IPS-18a (cell line): ENCODE data around the gene DIS3L2.

ENCODE experiments used
- H3K27ac ChIP-seq: one replicate; pipeline ENCODE4 v1.5.1; 2013; ENCODE audit warnings: low read length
- H3K27me3 ChIP-seq: one replicate; pipeline ENCODE4 v1.6.1; 2013; ENCODE audit warnings: mild to moderate bottlenecking, low read length; ENCODE audit not compliant: control insufficient read depth, insufficient read depth
- H3K36me3 ChIP-seq: one replicate; pipeline ENCODE4 v1.6.1; 2013; ENCODE audit warnings: low read depth, low read length; ENCODE audit not compliant: control insufficient read depth
- H3K4me1 ChIP-seq: one replicate; pipeline ENCODE4 v1.6.1; 2013; ENCODE audit warnings: low read depth, low read length; ENCODE audit not compliant: control insufficient read depth
- H3K4me3 ChIP-seq: one replicate; pipeline ENCODE4 v1.5.1; 2013; ENCODE audit warnings: low read length
- H3K9ac ChIP-seq: one replicate; pipeline ENCODE4 v1.6.1; 2013; ENCODE audit warnings: mild to moderate bottlenecking, low read length, moderate library complexity
- H3K9me3 ChIP-seq: one replicate; pipeline ENCODE4 v1.6.1; 2013; ENCODE audit warnings: low read depth, low read length; ENCODE audit not compliant: control insufficient read depth

DIS3L2 gene

GRCh38 chr2:232228971-232229894 lies 267.7 kb downstream of the DIS3L2 start:
- H3K27me3 ChIP-seq = no peaks in the 10 kb centered on the region
- H3K27ac ChIP-seq = no peak overlapping the region
- no peaks in the 10 kb centered on the region for H3K9me3 ChIP-seq
- no peak overlapping the region for H3K4me3 ChIP-seq
- H3K36me3 ChIP-seq = no peaks in the 10 kb centered on the region
- H3K4me1 ChIP-seq = peaks cover 14% of the 10 kb centered on the region
- no peak overlapping the region for H3K9ac ChIP-seq

DNA sequence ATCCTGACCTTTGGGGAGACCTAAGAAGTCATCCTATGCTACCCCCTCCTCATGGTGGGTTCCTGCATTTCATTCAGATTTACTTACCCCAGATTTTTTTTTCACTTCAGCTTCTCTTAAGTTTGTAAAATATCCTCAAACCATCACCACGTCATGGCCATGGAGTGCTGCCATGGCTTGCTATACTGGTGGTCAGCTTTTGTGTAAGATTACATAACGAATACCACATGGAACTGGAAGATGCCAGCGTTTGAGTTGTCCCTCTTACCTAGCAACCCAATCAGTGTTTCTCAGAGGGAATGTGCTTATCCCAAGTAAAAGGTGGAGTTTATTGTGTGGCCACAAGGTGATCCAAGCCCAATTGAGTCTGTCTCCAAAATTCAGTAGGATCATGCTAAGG lies 268.4 kb downstream of the DIS3L2 start:
- Histone ChIP-seq H3K36me3 (no peaks in the 10 kb centered on the region), H3K9me3 (no peaks in the 10 kb centered on the region), H3K27ac (no peak overlapping the region), H3K4me3 (no peak overlapping the region), H3K4me1 (peaks cover 14% of the 10 kb centered on the region), H3K27me3 (no peaks in the 10 kb centered on the region), H3K9ac (no peak overlapping the region)

DNA sequence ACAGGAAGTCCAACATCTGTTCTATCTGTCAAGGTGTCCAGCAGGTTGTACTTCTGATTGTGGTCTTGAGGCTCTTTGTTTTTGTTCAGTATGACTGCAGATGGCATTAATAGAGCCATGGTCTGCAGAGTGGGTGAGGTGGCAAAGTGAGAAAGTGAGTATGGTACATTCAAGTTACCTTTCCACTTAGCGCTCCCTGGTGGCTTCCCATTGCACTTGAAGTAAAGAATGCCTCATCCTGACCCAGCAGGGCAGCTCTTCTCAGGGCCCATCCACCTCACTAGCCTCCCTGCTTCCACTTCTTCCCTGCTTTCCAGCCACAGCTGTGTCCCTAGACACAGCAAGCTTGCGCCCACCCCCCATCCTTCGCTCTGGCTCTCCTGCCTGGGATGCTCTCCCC lies 269.0 kb downstream of the DIS3L2 start:
- no peaks in the 10 kb centered on the region for H3K27me3 ChIP-seq
- H3K27ac ChIP-seq = no peak overlapping the region

DNA sequence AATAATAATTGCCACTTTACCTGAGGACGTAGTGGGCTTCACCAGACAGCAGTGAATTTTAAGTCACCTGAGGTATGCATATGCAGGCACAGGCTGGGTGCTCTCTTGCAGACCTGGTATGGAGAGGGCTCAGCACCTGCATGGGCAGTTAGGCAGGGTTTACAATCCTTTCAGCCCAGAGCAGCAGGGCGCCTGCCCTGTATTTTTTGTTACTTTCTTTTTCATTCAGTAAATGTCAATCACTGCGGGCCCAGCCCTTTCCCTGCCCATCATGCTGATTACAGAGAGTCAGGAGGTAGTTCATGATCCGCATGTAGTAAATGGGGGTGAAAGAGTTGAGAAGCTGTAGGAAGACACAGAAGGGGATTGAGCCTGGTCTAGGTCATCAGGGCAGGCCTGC lies 270.0 kb downstream of the DIS3L2 start:
- no peaks in the 10 kb centered on the region for H3K9me3 ChIP-seq

More for the DNA sequence above, 269.0 kb downstream of the DIS3L2 start:
- no peaks in the 10 kb centered on the region for H3K36me3 ChIP-seq
- no peak overlapping the region for H3K9ac ChIP-seq
- H3K4me1 ChIP-seq = peaks cover 15% of the 10 kb centered on the region
- H3K9me3 ChIP-seq = no peaks in the 10 kb centered on the region
- H3K4me3 ChIP-seq = no peak overlapping the region

DNA sequence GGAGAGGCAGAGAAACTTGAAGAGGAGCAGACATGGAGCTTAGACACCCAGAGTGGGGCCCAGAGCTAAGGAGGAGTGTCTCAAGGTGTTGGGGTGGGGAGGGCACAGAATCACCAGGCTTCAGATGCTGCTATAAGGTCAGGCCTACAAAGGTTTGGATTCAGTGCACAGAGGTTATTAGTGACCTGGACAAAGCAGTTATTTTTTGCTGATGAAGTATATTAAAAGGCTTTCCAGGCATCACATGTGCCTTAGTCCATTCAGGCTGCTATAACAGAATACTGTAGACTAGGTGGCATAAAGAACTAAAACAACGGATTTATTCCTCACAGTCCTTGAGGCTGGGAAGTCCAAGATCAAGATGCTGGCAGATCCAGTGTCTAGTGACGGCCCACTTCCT lies 271.4 kb downstream of the DIS3L2 start:
- H3K4me3 ChIP-seq = no peak overlapping the region
- no peak overlapping the region for H3K27ac ChIP-seq
- no peaks in the 10 kb centered on the region for H3K9me3 ChIP-seq
- H3K4me1 ChIP-seq = peaks cover 17% of the 10 kb centered on the region
- no peaks in the 10 kb centered on the region for H3K27me3 ChIP-seq
- no peak overlapping the region for H3K9ac ChIP-seq
- no peaks in the 10 kb centered on the region for H3K36me3 ChIP-seq

More for the DNA sequence above, 270.0 kb downstream of the DIS3L2 start:
- peaks cover 17% of the 10 kb centered on the region for H3K4me1 ChIP-seq
- H3K27me3 ChIP-seq = no peaks in the 10 kb centered on the region
- H3K36me3 ChIP-seq = no peaks in the 10 kb centered on the region
- no peak overlapping the region for H3K9ac ChIP-seq
- H3K27ac ChIP-seq = no peak overlapping the region
- no peak overlapping the region for H3K4me3 ChIP-seq

- H3K27ac ChIP-seq = no peak overlapping the region
- H3K4me3 ChIP-seq = no peak overlapping the region
- H3K9ac ChIP-seq = no peak overlapping the region
- H3K27me3 ChIP-seq = no peaks in the 10 kb centered on the region
- no peaks in the 10 kb centered on the region for H3K36me3 ChIP-seq
- H3K9me3 ChIP-seq = no peaks in the 10 kb centered on the region
- H3K4me1 ChIP-seq = peaks cover 17% of the 10 kb centered on the region
Observed at GRCh38 chr2:232234922-232235615, 273.6 kb downstream of the DIS3L2 start.

DNA sequence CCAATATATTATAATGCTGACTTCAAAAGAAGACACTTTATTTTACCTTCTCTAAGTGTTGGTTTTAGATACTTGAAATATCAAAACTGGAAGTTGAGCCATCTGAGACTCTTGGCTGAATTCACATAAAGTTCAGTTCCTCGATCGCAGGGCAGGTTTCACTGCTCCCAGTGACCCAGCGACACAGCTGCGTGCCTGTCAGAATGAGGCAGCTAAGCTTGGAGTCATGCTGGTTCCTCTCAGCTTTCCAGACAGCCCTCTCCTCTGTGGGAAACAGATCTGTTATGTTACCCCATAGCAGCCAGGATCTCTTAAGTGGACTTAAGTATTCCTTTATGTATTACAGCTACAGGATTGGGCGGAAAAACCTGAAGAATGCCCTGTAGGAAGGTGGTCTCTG lies 274.2 kb downstream of the DIS3L2 start:
- Histone ChIP-seq H3K4me1 (peaks cover 17% of the 10 kb centered on the region), H3K9me3 (no peaks in the 10 kb centered on the region), H3K9ac (no peak overlapping the region), H3K27ac (no peak overlapping the region), H3K36me3 (no peaks in the 10 kb centered on the region), H3K27me3 (no peaks in the 10 kb centered on the region), H3K4me3 (no peak overlapping the region)

DNA sequence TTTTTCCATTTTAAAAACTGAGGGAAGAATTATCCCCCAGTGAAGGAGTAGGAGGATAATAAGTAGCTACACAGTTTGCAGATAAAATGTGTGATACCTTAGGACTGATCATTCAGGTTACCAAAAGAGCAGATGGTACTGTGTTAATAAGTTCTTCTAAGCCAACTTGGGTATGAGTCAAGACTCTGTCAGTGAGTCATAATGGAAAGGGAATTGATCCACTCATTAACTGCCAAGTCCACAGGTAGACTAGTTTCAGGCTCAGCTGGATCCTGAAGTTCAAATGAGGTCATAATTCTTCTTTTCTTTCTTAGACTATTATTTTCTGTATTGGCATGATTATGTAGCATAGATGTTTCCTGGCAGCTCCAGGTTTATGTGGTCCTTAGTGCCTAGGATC lies 274.7 kb downstream of the DIS3L2 start:
- Histone ChIP-seq H3K36me3 (no peaks in the 10 kb centered on the region), H3K9ac (no peak overlapping the region), H3K27ac (no peak overlapping the region), H3K9me3 (no peaks in the 10 kb centered on the region), H3K27me3 (no peaks in the 10 kb centered on the region), H3K4me1 (peaks cover 13% of the 10 kb centered on the region), H3K4me3 (no peak overlapping the region)

DNA sequence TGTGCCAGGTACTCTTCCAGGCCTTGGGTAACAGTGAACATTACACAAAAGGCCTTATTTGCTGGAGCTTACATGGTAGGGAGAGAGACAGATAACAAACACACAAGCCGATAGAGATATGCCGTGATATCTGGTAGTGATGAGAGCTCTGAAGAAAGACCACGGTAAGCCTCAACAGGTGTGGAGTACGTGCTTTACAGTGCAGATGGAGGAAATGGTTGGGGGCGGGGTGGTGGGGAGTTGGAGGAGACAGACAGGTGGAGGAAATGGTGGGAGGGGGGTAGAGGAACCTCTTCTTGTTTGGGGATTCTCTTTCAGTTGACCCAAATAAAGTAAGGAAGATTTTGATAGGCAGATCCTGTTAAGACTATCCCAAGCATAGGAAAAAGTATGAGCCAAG lies 276.0 kb downstream of the DIS3L2 start:
- no peaks in the 10 kb centered on the region for H3K9me3 ChIP-seq
- no peak overlapping the region for H3K9ac ChIP-seq
- H3K27ac ChIP-seq = no peak overlapping the region
- H3K4me1 ChIP-seq = peaks cover 3% of the 10 kb centered on the region
- no peaks in the 10 kb centered on the region for H3K27me3 ChIP-seq
- H3K36me3 ChIP-seq = no peaks in the 10 kb centered on the region
- no peak overlapping the region for H3K4me3 ChIP-seq

DNA sequence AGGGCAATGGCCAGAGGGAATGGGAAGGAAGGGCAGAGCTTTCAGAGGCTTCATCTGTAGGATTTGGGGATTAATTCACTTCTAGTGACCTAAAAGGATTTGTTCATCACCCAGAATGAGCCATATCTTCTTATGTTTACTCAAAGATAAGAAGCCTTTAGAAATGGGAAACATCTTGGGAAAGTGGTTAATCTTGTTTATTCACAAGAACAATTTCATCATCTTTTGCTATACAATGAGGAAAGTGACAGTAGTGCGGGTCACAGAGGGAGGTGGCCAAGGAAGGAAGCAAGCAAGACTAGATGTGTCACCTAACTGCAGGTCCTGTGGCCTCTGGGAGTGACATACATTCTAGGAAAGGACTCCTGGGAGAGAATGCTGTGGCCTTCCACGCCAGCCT lies 276.6 kb downstream of the DIS3L2 start:
- Histone ChIP-seq H3K4me3 (no peak overlapping the region), H3K36me3 (no peaks in the 10 kb centered on the region), H3K9me3 (no peaks in the 10 kb centered on the region), H3K27ac (no peak overlapping the region), H3K27me3 (no peaks in the 10 kb centered on the region), H3K9ac (no peak overlapping the region), H3K4me1 (peaks cover 3% of the 10 kb centered on the region)

- Histone ChIP-seq H3K27me3 (no peaks in the 10 kb centered on the region), H3K9ac (no peak overlapping the region), H3K4me1 (peaks cover 3% of the 10 kb centered on the region), H3K36me3 (no peaks in the 10 kb centered on the region), H3K27ac (no peak overlapping the region), H3K9me3 (no peaks in the 10 kb centered on the region), H3K4me3 (no peak overlapping the region)
Observed at GRCh38 chr2:232238596-232238995, 277.1 kb downstream of the DIS3L2 start.
